Loucy (cell line): ENCODE results near the gene ZFAND2B.

ENCODE experiments used
- H2AFZ ChIP-seq: fragments of 200-600 bp; sonication (generic); 2 replicates; pipeline ENCODE4 v1.6.0; 2016; ENCODE audit warnings: antibody characterized with exemption, mild to moderate bottlenecking, low read length, moderate library complexity
- H3F3A ChIP-seq: fragments of 200-600 bp; 2 replicates; pipeline ENCODE4 v1.6.0; 2016; ENCODE audit warnings: antibody characterized with exemption, low read depth, mild to moderate bottlenecking
- H3K27me3 ChIP-seq: fragments of 200-600 bp; sonication (generic); 2 replicates; pipeline ENCODE4 v1.6.1; 2014; ENCODE audit warnings: low read length, mild to moderate bottlenecking; ENCODE audit not compliant: insufficient read depth, poor library complexity, severe bottlenecking
- H3K36me3 ChIP-seq: fragments of 200-600 bp; sonication (generic); 2 replicates; pipeline ENCODE4 v1.6.1; 2016; ENCODE audit warnings: low read length; ENCODE audit not compliant: insufficient read depth
- H3K4me1 ChIP-seq: fragments of 200-600 bp; sonication (generic); 2 replicates; pipeline ENCODE4 v1.5.1; 2014; ENCODE audit warnings: low read length, mild to moderate bottlenecking; ENCODE audit not compliant: insufficient read depth, poor library complexity, severe bottlenecking
- H3K4me2 ChIP-seq: fragments of 200-600 bp; sonication (generic); 2 replicates; pipeline ENCODE4 v1.6.0; 2014; ENCODE audit warnings: antibody characterized with exemption, low read length, low read depth, mild to moderate bottlenecking; ENCODE audit not compliant: poor library complexity, severe bottlenecking
- H3K4me3 ChIP-seq: fragments of 200-600 bp; sonication (generic); 2 replicates; pipeline ENCODE4 v1.5.1; 2014; ENCODE audit warnings: low read length, mild to moderate bottlenecking, mixed read lengths; ENCODE audit not compliant: poor library complexity, severe bottlenecking
- H3K79me2 ChIP-seq: fragments of 200-600 bp; sonication (generic); 2 replicates; pipeline ENCODE4 v1.6.1; 2014; ENCODE audit warnings: low read length; ENCODE audit not compliant: insufficient read depth
- H3K9ac ChIP-seq: fragments of 200-600 bp; sonication (generic); 2 replicates; pipeline ENCODE4 v1.6.0; 2014; ENCODE audit warnings: mild to moderate bottlenecking, low read depth, low read length, moderate library complexity; ENCODE audit not compliant: poor library complexity, severe bottlenecking
- H3K9me2 ChIP-seq: fragments of 200-600 bp; sonication (generic); replicated peaks from 2 replicates; pipeline ENCODE4 v1.6.1; 2016; ENCODE audit warnings: low read depth, low read length, mixed read lengths
- H3K9me3 ChIP-seq: fragments of 200-600 bp; sonication (generic); 2 replicates; pipeline ENCODE4 v1.6.1; 2014; ENCODE audit warnings: mild to moderate bottlenecking, antibody characterized with exemption, low read length, low read depth; ENCODE audit not compliant: insufficient read depth
- H4K20me1 ChIP-seq: fragments of 200-600 bp; sonication (generic); 2 replicates; pipeline ENCODE4 v1.6.0; 2014; ENCODE audit warnings: antibody characterized with exemption, low read length, mild to moderate bottlenecking; ENCODE audit not compliant: insufficient read depth, poor library complexity, severe bottlenecking
- CTCF ChIP-seq: fragments of 200-600 bp; sonication (generic); conservative IDR thresholded peaks from 2 replicates; pipeline ENCODE4 v1.5.1; 2014; ENCODE audit warnings: mild to moderate bottlenecking, antibody characterized with exemption, low read length
- EZH2phosphoT487 ChIP-seq: fragments of 200-600 bp; IDR thresholded peaks from 2 replicates; pipeline ENCODE4 v1.6.1; 2018; ENCODE audit warnings: antibody characterized with exemption, mild to moderate bottlenecking, moderate library complexity, borderline replicate concordance

The ZFAND2B gene

GRCh38 chr2:219158586-219158985 is 48.0 kb upstream of the ZFAND2B start:
- TF ChIP-seq CTCF (no peak), EZH2phosphoT487 (no peak)
- Histone ChIP-seq H3K79me2 (no peaks in the 10 kb centered on the region), H3K4me3 (no peak overlapping the region), H4K20me1 (peaks cover 2% of the 10 kb centered on the region), H3K9me3 (no peaks in the 10 kb centered on the region), H3K4me2 (no peak overlapping the region), H3K4me1 (peaks cover 23% of the 10 kb centered on the region), H3K27me3 (no peaks in the 10 kb centered on the region), H3K9ac (no peak overlapping the region), H3K9me2 (no peaks in the 10 kb centered on the region), H2AFZ (no peak overlapping the region), H3F3A (no peaks in the 10 kb centered on the region), H3K36me3 (no peaks in the 10 kb centered on the region)

GRCh38 chr2:219159771-219160185 is 46.8 kb upstream of the ZFAND2B start:
- Histone ChIP-seq H3K36me3 (no peaks in the 10 kb centered on the region), H2AFZ (peak overlapping the region; percentile 87; the same call in 1 of the 2 replicates), H3K4me2 (peak overlapping the region; percentile 71), H4K20me1 (no peaks in the 10 kb centered on the region), H3K9me3 (no peaks in the 10 kb centered on the region), H3K79me2 (no peaks in the 10 kb centered on the region), H3F3A (no peaks in the 10 kb centered on the region), H3K9ac (peak overlapping the region; percentile 74), H3K4me1 (peaks cover 23% of the 10 kb centered on the region), H3K27me3 (no peaks in the 10 kb centered on the region), H3K4me3 (peak overlapping the region; percentile 81), H3K9me2 (no peaks in the 10 kb centered on the region)
- TF ChIP-seq EZH2phosphoT487 (no peak), CTCF (no peak)

- H3K4me3 ChIP-seq = peak within 1 kb of the TSS; percentile 81
- peak within 1 kb of the TSS; percentile 74 for H3K9ac ChIP-seq
- H2AFZ ChIP-seq = peak within 1 kb of the TSS; percentile 87
- no peaks in the 10 kb centered on the region for H3F3A ChIP-seq
- H3K4me1 ChIP-seq = peaks cover 23% of the 10 kb centered on the region
- H4K20me1 ChIP-seq = no peaks in the 10 kb centered on the region
- no peaks in the 10 kb centered on the region for H3K79me2 ChIP-seq
- H3K9me3 ChIP-seq = no peaks in the 10 kb centered on the region
- no peaks in the 10 kb centered on the region for H3K27me3 ChIP-seq
- no peaks in the 10 kb centered on the region for H3K9me2 ChIP-seq
- H3K36me3 ChIP-seq = no peaks in the 10 kb centered on the region
- TF ChIP-seq CTCF = peak; percentile 89
- TF ChIP-seq EZH2phosphoT487 = no peak
- H3K4me2 ChIP-seq = peak within 1 kb of the TSS; percentile 85
Measured at GRCh38 chr2:219160186-219161017, 46.2 kb upstream of the ZFAND2B start, which contains the start of gene NHEJ1. Gene NHEJ1, minus strand, starts transcription at chr2:219160815. Its CDS starts 2,453 bp downstream, at chr2:219158362.
